Stimulated activated CD4-positive, alpha-beta T cell treated with anti-CD3 and anti-CD28 coated beads, Interleukin-2, amount 100 ng/mL, for 24 hours (primary cell): Measurements from ENCODE around the gene PMM2.
"Not testable (repeated sequence)": the region's sequence is repeated elsewhere in the genome, so short reads cannot be mapped to it uniquely, and the experiment has no call there.

Experiments
- DNase-seq, 2 donors: peaks; one replicate each; pipeline ENCODE4 v3.0.0-alpha.2; 2020

The PMM2 gene

DNA sequence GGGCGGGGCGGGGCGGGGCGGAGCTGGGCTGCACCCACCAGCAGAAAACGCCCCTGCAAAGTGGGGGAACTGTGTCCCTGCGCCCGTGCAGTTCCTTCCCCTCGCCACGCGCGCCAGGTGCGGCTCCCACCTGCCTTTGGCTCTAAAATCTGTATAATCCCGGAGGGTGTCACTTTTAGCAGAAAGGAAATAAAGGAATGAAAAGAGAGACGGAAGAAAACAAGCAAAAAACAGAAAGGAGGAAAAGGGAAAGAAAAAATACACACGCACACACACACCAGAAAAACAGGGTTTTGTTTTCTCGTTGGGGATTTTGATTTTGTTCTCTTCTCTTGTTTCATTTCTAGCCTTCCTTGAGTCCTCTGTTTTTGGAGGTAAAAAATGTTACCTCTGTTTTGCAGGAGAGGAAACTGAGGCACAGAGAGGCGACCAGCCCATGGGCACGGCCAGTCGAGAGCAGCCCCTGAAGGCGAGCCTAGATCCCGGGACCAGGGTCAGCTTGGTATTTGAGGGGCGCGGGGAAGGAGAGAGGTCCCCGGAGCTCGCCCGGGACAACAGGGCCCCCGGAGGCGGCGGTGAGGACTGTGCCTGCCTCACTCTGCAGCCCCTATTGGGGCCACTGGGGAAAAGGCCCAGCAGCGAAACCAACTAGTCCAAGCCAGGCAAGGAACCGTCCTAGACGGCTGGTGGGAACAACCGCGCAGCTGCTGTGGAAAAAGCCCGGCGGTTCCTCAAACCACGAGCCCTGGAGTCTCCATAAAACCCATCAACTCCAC is 71.8 kb downstream of the PMM2 start:
- DNase-seq: no peak

DNA sequence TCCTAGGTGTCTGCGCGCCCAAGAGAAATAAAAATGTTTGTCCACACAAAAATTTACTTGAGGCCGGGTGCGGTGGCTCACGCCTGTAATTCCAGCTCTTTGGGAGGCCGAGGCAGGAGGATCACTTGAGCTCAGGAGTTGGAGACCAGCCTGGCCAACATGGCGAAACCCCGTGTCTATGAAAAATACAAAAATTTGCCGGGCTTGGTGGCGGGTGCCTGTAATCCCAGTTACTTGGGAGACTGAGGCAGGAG is 72.3 kb downstream of the PMM2 start:
- not testable (repeated sequence) for DNase-seq

GRCh38 chr16:8872071-8872470 is 74.4 kb downstream of the PMM2 start:
- no peak for DNase-seq

- DNase-seq: no peak
Observed at GRCh38 chr16:8872967-8873865, 75.6 kb downstream of the PMM2 start.

DNA sequence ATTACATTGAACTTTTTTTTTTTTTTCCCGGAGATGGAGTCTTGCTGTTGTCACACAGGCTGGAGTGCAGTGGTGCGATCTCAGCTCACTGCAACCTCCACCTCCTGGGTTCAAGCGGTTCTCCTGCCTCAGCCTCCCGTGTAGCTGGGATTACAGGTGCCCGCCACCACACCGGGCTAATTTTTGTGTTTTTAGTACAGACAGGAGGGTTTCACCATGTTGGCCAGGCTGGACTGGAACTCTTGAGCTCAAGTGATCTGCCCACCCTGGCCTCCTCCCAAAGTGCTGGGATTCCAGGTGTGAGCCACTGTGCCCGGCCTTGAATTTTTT is 76.2 kb downstream of the PMM2 start:
- DNase-seq: not testable (repeated sequence)

GRCh38 chr16:8874388-8874787 is 76.7 kb downstream of the PMM2 start:
- no peak for DNase-seq

DNA sequence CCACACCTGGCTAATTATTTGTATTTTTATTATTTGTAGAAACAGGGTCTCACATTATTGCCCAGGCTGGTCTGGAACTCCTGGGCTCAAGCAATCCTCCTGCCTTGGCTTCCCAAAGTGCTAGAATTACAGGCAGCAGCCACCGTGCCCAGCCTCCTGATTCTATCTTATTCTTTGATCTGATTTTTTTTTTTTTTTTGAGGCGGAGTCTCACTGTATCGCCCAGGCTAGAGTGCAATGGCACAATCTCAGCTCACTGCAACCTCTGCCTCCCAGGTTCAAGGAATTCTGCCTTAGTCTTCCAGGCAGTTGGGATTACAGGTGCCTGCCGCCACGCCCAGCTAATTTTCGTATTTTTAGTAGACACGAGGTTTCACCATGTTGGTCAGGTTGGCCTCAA is 77.7 kb downstream of the PMM2 start:
- not testable (repeated sequence) for DNase-seq

DNA sequence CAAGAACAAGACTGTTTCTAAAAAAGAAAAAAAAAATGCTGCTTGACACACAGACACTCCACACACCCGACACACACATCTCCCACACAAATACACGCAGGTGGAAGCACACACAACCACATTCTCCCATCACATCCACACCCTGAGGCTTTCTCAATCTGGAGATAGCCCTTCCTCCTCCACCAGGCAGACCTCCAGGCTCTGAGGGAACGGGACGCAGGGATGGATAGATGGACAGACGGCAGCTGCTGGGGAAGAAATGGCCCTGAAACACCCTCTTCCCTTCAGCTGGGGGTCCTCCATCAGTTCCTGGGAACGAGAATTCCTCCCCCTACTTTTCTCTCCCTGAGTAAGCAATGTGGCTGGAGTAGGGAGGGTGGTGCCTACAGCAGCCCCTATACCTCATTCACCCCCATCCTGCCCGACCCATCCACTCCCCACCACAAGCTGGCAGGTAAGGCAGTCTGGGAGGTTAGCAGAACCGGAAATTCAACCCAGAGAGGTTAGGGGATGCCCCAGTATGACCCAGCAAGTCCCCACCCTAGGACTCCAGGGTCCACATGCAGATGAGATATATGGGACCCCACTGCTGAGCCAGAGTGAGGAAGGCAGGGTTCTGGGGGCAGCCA is 80.4 kb downstream of the PMM2 start:
- DNase-seq: no peak

GRCh38 chr16:8878523-8878911 is 80.9 kb downstream of the PMM2 start:
- DNase-seq: no peak

DNA sequence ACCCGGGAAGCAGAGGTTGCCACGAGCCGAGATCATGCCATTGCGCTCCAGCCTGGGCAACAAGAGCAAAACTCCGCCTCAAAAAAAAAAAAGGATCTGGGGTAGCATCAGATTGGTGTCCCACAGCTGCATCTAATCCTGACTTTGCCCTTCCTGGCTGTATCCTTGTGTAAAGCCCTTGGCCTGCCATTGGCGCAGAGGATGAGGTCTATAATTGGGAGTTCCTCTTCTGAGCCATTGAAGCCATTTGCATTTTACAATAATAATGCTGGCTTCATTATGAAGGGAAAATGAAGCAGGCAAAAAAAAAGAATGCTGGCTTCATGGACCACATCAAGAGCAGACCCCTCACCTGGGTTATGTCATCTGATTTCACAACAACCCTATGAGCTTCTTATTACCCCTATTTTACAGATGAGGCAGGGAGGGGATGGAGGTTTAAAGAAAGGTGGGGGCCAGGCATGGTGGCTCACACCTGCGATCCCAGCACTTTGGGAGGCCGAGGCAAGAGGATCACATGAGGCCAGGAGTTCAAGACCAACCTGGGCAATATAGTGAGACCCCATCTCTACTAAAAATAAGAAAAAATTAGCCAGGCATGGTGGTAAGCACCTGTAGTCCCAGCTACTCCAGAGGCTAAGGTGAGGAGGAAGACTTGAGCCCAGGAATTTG is 83.3 kb downstream of the PMM2 start:
- DNase-seq: no peak

GRCh38 chr16:8882041-8882617 is 84.5 kb downstream of the PMM2 start, which contains the start of gene LITAFD:
Gene LITAFD (plus strand): TSS chr16:8882351. CDS start chr16:8884356, 2,005 bp downstream.
- DNase-seq: no peak

DNA sequence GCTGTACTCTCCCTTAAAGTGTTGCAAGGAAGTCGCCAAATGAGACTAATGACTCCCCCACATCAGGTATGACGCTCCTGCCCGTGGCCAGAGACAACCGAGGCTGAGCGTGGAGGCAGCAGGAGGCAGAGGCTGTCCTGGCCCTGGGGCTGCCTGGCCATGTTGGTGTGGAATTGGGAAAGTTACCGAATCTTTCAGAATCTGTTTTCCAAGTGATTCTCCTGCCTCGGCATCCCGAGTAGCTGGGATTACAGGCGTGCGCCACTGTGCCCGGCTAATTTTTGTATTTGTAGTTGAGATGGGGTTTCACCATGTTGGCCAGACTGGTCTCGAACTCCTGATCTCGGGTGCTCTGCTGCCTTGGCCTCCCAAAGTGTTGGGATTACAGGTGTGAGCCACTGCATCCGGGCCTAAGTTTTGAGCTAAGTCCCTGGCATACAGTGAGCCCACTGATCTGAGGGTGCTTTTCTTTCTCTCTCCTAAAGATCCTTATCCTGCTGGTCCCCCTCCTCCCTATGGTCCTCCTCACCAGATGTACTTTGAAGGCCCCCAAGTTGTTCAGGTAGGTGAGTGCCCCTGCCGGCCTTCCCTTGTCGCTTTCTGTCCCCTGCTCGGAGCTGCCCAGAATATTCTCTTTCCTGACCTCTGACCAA is 85.2 kb downstream of the PMM2 start:
- no peak for DNase-seq

GRCh38 chr16:8885674-8886592 is 88.3 kb downstream of the PMM2 start:
- no peak for DNase-seq

- no peak for DNase-seq
Observed at GRCh38 chr16:8886593-8887430, 89.2 kb downstream of the PMM2 start.

DNA sequence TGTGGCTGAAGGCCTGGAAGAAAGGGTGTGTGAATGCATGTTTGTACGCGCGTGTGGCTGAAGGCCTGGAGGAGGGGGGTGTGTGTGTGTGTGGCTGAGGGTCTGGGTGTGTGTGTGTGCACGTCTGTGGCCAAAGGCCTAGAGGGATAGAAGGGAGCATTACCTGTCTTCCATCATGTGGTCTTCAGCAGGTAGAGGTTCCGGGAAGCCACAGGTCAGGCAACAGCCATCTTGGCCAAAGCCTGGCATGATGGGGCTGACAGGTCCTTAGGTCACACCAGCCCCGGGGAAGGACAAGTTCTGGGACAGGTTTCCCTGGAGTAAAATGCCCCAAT is 89.8 kb downstream of the PMM2 start:
- DNase-seq: no peak

GRCh38 chr16:8887952-8888560 is 90.4 kb downstream of the PMM2 start:
- no peak for DNase-seq

GRCh38 chr16:8888951-8889892 is 91.6 kb downstream of the PMM2 start:
- no peak for DNase-seq

DNA sequence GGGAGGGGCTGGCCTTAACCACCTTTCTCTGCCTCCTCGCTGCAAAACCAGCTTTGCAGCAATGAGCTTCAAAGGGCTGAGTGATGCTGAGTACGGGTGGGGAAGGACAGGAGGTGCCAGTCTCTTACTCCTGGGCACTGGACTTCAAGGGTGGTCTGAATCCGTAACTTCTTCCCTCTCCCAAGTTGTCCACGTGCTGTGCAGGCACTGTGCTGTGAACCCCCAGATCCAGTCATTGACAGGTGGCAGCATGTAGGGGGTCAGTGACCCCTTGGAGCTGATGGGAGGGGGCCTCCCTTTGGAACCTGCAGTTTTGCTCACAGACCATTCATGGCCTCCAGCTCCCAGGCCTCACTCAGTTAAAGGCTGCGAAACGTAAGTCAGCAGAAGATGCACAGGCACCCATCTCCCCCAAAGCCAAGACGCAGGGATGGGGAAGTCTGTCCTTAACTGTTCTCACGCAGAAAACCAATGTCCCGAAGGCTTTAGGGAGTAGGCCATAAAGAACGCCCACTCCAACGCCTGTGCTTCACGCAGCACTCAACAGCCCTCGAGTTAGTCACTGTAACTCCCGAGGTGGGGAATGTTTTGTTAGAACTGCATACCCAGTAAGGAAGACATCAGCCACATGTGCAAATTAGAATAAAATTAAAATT is 92.4 kb downstream of the PMM2 start:
- no peak for DNase-seq
